ENCODE data around the gene SCYL3. TPM values are rescaled to one million over a fixed set of nuclear protein-coding genes. Genes with fewer than 3 reads are reported as not detected.

SCYL3 gene
- total RNA-seq, 1 donor from 2014 or later: 5.6 TPM

- H3K27me3 ChIP-seq (ENCODE audit: low read depth): peaks cover 13% of the 10 kb centered on the region
- no peak for DNase-seq
- intact Hi-C loops (cut with micrococcal nuclease): no loop called here
These were observed 13.2 kb upstream of the SCYL3 start for GRCh38 chr1:169906938-169907337.

GRCh38 chr1:169904834-169905233 lies 11.1 kb upstream of the SCYL3 start:
- Histone ChIP-seq H3K4me1 (no peaks in the 10 kb centered on the region), H3K9me3 (replicated peaks) (no peaks in the 10 kb centered on the region), H3K36me3 (no peaks in the 10 kb centered on the region), H3K4me3 (no peak overlapping the region), H3K27ac (replicated peaks) (no peak overlapping the region), H3K27me3 (ENCODE audit: low read depth) (peaks cover 27% of the 10 kb centered on the region)
- no peak for DNase-seq
- intact Hi-C loops (cut with micrococcal nuclease): no loop called here
- TF ChIP-seq CTCF (IDR thresholded peaks at IDR 0.05; ENCODE audit: borderline replicate concordance): no peak

More at GRCh38 chr1:169906938-169907337, 13.2 kb upstream of the SCYL3 start:
- Histone ChIP-seq H3K4me3 (no peak overlapping the region), H3K4me1 (no peaks in the 10 kb centered on the region), H3K27ac (replicated peaks) (no peak overlapping the region), H3K9me3 (replicated peaks) (no peaks in the 10 kb centered on the region), H3K36me3 (no peaks in the 10 kb centered on the region)
- no peak for TF ChIP-seq CTCF (IDR thresholded peaks at IDR 0.05; ENCODE audit: borderline replicate concordance)

GRCh38 chr1:169902751-169903150 lies 9.1 kb upstream of the SCYL3 start:
- DNase-seq: no peak
- Histone ChIP-seq H3K27me3 (ENCODE audit: low read depth) (peaks cover 38% of the 10 kb centered on the region), H3K4me1 (no peaks in the 10 kb centered on the region), H3K27ac (replicated peaks) (no peak overlapping the region), H3K4me3 (no peak overlapping the region), H3K36me3 (no peaks in the 10 kb centered on the region), H3K9me3 (replicated peaks) (no peaks in the 10 kb centered on the region)
- intact Hi-C loops (cut with micrococcal nuclease): no loop called here
- TF ChIP-seq CTCF (IDR thresholded peaks at IDR 0.05; ENCODE audit: borderline replicate concordance): no peak

GRCh38 chr1:169901115-169901514 lies 7.4 kb upstream of the SCYL3 start:
- intact Hi-C loops (cut with micrococcal nuclease): no loop called here
- Histone ChIP-seq H3K36me3 (no peaks in the 10 kb centered on the region), H3K9me3 (replicated peaks) (no peaks in the 10 kb centered on the region), H3K4me3 (no peak overlapping the region), H3K4me1 (no peaks in the 10 kb centered on the region), H3K27me3 (ENCODE audit: low read depth) (peaks cover 41% of the 10 kb centered on the region), H3K27ac (replicated peaks) (no peak overlapping the region)
- TF ChIP-seq CTCF (IDR thresholded peaks at IDR 0.05; ENCODE audit: borderline replicate concordance): no peak
- DNase-seq: no peak

- no peak for DNase-seq
- H3K36me3 ChIP-seq: no peaks in the 10 kb centered on the region
- no peaks in the 10 kb centered on the region for H3K9me3 ChIP-seq (replicated peaks)
These were observed 6.9 kb upstream of the SCYL3 start for GRCh38 chr1:169900571-169900970.

More at GRCh38 chr1:169900571-169900970, 6.9 kb upstream of the SCYL3 start:
- Histone ChIP-seq H3K4me1 (no peaks in the 10 kb centered on the region), H3K27me3 (ENCODE audit: low read depth) (peaks cover 41% of the 10 kb centered on the region), H3K4me3 (no peak overlapping the region), H3K27ac (replicated peaks) (no peak overlapping the region)
- intact Hi-C loops (cut with micrococcal nuclease): no loop called here
- TF ChIP-seq CTCF (IDR thresholded peaks at IDR 0.05; ENCODE audit: borderline replicate concordance): no peak

Measured in left ventricle myocardium inferior (tissue), 1 donor.